ENCODE measurements around the gene ZNF668.
A peak's percentile ranks its signal among the peaks of the same experiment; 100 is the strongest.
"Not testable (repeated sequence)": the region's sequence is repeated elsewhere in the genome, so short reads cannot be mapped to it uniquely, and the experiment has no call there.

ZNF668 gene

GRCh38 chr16:31016018-31016417 is 58.0 kb downstream of the ZNF668 start:
- Histone ChIP-seq H3K27me3 (ENCODE audit: insufficient read depth, poor library complexity, severe bottlenecking) (peaks cover 10% of the 10 kb centered on the region), H3K4me3 (ENCODE audit: severe bottlenecking) (no peak overlapping the region), H3K36me3 (ENCODE audit: low read depth) (no peaks in the 10 kb centered on the region), H3K4me1 (ENCODE audit: insufficient read depth, poor library complexity, severe bottlenecking) (no peaks in the 10 kb centered on the region), H3K27ac (ENCODE audit: poor library complexity, severe bottlenecking) (no peak overlapping the region), H3K9me3 (ENCODE audit: severe bottlenecking) (no peaks in the 10 kb centered on the region)
- DNase-seq (ENCODE audit: low spot score): no peak
- TF ChIP-seq CTCF (IDR thresholded peaks at IDR 0.05; ENCODE audit: poor library complexity, severe bottlenecking): peak; percentile 6
- peak; percentile 41; the same call in 1 of the 3 replicates for ATAC-seq (ENCODE audit: low read depth)

GRCh38 chr16:31013292-31013691 is 60.7 kb downstream of the ZNF668 start:
- peaks cover 13% of the 10 kb centered on the region for H3K27me3 ChIP-seq (ENCODE audit: insufficient read depth, poor library complexity, severe bottlenecking)
- H3K9me3 ChIP-seq (ENCODE audit: severe bottlenecking); H3K36me3 ChIP-seq (ENCODE audit: low read depth); H3K27ac ChIP-seq (ENCODE audit: poor library complexity, severe bottlenecking); H3K4me1 ChIP-seq (ENCODE audit: insufficient read depth, poor library complexity, severe bottlenecking); DNase-seq (ENCODE audit: low spot score); H3K4me3 ChIP-seq (ENCODE audit: severe bottlenecking); ATAC-seq (ENCODE audit: low read depth): not testable (repeated sequence)

- H3K27me3 ChIP-seq (ENCODE audit: insufficient read depth, poor library complexity, severe bottlenecking): peaks cover 13% of the 10 kb centered on the region
- not testable (repeated sequence) for ATAC-seq (ENCODE audit: low read depth); DNase-seq (ENCODE audit: low spot score); H3K9me3 ChIP-seq (ENCODE audit: severe bottlenecking); H3K4me1 ChIP-seq (ENCODE audit: insufficient read depth, poor library complexity, severe bottlenecking); H3K27ac ChIP-seq (ENCODE audit: poor library complexity, severe bottlenecking); H3K4me3 ChIP-seq (ENCODE audit: severe bottlenecking); H3K36me3 ChIP-seq (ENCODE audit: low read depth)
Observed at GRCh38 chr16:31011815-31012214, 62.2 kb downstream of the ZNF668 start.
